Stimulated activated CD8-positive, alpha-beta memory T cell treated with anti-CD3 and anti-CD28 coated beads, Interleukin-4, amount 100 ng/mL, for 48 hours (primary cell): Measurements from ENCODE around the gene NKX1-2.

ENCODE experiments used
- DNase-seq: peaks from one replicate; pipeline ENCODE4 v3.0.0-alpha.2; 2020

Gene NKX1-2

DNA sequence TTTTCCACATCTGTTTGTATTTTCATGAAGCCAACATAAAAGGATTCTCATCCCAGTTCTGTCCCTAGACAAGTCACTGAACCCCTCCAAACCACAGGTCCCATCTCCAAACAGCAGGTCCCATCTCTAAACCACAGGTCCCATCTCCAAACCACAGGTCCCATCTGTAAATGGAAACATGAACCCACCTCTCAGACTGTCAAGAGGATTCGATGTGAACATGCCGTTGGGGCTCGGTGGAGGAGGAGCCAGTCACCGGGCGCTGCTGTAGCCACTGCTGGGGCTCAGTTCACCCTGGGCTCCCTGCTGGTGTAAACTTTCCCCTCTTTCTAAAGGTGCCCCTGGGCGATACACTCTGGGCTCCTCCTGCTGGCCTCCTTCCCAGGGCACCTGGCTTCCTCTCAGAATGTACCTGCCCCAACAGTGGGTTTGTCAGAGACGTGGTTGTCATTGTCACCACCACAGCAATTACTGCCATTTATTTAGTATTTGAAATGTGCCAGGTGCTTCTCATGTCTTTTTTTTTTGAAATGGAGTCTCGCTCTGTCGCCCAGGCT is 24.8 kb upstream of the NKX1-2 start:
- no peak for DNase-seq

GRCh38 chr10:124473070-124473469 is 23.2 kb upstream of the NKX1-2 start:
- no peak for DNase-seq

- DNase-seq = no peak
Observed at GRCh38 chr10:124472071-124472470, 22.2 kb upstream of the NKX1-2 start.

GRCh38 chr10:124470544-124471434 is 21.0 kb upstream of the NKX1-2 start:
- DNase-seq = no peak

DNA sequence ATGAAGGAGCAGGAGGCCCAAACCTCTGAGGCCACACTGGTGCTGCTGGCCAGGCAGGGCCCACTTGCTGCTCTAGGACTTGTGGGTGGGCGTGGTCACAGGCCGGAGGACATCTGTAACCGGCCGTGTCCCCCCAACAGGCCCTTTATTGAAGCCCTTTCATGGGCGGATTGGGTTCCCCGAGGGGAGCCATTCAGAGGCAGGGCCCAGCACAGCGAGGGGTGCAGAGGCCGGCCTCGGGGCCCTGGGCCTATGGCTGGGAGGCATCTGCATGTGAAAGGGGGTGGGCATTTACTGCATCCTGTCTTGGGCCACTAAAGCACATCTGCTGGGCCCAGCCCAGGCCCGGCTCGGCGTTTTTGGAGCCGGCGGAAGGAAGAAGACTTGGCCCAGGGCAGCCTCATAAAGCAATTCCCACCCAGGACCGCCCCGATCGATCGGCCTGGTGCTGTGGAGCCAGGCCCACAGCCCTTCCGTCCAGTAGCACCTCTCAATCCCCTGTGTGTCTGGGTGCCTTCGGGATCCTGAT is 20.2 kb upstream of the NKX1-2 start:
- no peak for DNase-seq

DNA sequence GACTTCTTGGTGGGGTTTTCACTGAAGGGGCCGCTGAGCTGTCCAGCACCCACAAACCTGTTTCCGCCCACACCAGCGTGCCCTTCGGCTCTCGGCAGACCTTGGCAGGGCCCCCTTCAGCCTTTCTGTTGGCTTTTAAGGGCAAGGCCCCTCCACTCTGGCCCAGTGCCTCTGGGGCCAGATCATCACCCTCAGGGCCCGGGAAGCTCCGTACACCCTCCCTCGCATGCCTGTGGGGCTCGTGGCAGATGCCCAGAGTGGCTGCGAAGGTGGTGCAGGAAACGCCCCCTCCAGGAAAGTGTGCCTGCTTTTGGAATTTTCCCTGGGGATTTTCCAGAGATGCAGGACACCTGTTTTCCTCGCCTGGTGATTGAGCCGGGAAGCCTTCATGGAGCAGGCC is 18.8 kb upstream of the NKX1-2 start:
- no peak for DNase-seq

DNA sequence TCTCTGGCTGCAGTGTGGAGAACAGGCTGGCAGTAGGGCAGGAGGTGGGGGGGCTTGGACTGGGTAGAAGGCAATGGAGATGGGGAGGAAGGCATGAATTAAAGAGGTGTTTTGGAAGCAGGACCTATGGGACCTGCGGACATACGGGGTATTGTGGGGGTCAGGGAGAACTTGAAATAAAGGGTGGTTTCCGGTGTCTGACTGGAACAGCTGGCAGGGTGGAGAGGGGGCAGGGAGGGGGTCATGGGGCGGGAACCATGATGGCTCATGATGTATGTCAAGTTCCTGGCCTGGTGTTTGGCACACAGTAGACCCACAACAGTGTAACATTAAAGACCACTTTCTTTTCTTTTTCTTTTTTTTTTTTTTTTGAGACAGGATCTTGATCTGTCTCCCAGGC is 17.3 kb upstream of the NKX1-2 start:
- no peak for DNase-seq

GRCh38 chr10:124465777-124466488 is 16.1 kb upstream of the NKX1-2 start:
- no peak for DNase-seq

GRCh38 chr10:124465003-124465776 is 15.4 kb upstream of the NKX1-2 start:
- no peak for DNase-seq

DNA sequence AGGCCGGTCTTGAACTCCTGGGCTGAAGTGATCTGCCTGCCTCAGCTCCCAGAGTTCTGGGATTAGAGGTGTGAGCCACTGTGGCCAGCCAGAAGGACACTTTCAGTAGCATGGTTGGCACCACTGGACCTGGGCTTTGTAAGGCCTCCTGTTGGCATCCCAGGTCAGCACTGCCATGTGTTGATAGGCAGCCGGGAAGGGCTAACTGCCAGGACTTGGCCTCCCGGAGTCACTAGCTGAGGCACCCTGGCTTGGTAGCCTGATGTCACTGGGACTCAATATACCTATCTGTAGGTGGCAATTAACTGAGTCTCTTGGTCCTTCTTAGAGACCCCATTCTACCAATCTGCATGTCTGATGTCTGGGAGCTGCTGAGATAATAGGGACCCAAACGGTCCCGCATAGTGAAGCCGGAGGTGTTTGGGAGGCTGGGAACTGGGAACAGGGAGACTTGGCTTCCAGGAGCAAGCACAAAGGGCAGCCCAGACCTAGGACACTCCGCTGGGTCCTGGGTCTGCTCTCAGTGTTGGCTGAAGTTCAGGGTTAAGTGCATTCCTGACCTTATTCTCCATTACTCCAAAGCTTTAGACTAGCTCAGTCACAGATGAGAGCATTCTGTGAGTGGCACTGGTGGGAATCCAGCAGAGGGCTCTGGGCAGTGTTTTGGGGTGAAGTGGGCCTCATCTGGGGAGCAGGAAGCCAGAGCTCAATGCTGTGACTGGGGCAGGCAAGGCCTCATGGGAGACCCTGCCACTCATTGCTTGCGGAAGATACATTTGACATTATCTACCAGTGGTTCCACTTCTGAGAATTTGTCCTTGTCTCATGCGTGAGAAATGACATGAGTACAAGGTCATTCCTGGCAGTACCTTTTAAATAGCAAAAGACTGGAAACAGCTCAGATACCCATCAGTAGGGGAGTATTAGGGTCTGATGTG is 14.5 kb upstream of the NKX1-2 start:
- no peak for DNase-seq

GRCh38 chr10:124462348-124462695 is 12.5 kb upstream of the NKX1-2 start:
- DNase-seq = no peak

GRCh38 chr10:124461642-124462347 is 12.0 kb upstream of the NKX1-2 start, which contains the start of gene LHPP:
TSS of gene LHPP (plus strand) at chr10:124461823. CDS start at chr10:124461863, 40 bp downstream.
- peak; percentile 89 for DNase-seq

GRCh38 chr10:124460144-124460543 is 10.3 kb upstream of the NKX1-2 start:
- peak; percentile 36 for DNase-seq

DNA sequence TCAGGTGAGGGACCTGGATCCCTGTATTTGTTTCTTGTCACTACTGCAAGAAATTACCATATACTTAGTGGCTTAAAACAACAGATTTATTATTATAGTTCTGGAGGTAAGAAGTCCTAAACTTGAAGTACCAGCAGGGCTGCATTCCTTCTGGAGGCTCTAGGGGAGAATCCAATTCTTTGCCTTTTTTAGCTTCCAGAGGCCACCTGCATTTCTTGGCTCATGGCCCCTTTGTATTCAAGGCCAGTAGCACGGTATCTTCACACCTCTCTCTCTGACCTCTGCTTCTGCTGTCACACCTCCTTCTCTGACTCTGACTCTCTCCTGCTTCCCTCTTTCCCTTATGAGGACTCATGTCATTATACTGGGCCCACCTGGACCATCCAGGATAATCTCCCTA is 9.6 kb upstream of the NKX1-2 start:
- DNase-seq = no peak

DNA sequence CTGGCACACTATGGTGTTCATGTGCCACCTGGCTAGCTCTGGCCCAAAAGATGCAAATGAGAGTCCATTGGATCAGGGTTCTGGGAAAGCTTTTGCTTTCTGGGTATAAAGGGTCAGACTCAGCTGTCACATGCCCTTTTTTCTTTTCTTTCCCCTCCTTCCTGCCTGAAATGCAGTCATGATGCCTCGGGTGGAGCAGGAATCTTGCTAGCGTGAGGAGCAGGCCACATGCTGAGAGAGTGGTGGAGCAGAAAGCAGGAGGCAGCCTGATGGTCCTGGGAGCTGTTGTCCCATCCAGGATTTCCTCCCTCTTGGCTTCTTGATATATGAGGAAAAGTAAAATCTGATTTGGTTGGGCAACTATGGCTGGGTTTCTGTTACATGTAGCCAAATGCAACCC is 9.1 kb upstream of the NKX1-2 start:
- no peak for DNase-seq

GRCh38 chr10:124458473-124458872 is 8.6 kb upstream of the NKX1-2 start:
- DNase-seq = no peak

DNA sequence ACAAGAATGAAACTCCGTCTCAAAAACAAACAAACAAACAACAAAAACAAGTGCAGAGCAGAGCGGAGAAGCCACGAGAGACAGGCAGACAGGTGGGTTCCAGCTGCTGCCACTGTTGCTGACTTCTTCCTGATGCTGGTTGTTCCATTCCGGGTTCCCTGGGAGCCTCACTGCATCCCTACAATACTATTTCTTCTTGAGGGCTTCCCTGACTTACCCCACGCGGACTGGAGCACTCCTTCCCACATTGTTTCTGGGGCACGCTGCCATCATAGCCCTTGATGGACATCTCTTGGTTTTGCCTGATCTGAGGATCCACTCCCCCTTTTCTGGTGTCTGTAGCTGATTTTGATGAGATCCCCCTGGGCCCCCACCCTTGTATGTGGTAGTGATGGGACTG is 5.6 kb upstream of the NKX1-2 start:
- no peak for DNase-seq

DNA sequence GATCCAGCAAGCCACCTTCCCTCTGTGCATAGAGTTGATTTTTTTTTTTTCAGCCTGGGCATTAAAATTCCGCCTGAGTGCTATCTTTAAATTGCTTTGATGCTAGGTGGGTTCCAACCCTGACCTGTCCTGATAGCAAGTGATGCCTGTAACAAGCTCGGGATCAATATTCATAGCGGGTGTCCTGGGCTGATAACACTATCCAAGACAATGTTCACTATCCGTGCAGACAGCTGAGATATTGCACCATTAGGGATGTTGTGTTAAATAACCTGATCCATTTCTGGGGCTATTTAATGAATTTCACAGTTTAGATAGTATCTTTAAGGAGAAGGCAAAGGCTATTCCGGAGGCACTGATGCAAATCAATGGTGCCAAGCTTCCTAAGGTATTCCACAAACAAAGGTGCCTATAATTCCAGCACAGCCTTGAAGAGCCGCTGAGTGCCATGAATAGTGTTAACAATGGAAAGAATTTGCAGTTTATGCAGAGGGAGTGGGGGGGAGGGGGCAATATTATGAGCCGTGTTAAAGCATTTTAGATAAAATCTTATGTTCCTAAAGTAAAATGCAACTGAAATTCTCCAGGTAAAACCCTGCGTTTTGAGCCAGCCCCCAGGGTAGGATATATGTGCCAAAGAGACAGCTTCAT is 4.2 kb upstream of the NKX1-2 start:
- DNase-seq = no peak

DNA sequence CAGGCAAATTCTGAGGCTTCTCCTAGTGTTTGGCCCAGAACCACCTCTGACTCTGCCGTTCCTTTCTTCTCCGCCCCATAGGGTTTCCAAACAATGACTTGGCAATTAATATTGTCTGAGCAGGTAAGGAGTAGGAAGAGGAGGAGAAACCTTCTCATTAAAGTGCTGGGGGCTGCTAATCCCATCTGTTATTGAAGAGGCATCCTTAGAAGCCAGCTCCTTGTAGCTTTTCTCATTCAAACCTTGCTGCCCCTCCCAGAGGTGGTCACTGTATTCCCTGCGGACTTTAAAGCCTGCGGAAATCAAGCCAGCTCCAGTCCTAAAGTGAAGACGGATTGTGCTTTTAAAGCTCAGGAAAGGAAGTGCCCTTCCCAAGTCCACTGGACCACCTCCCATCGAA is 1.4 kb upstream of the NKX1-2 start:
- DNase-seq = no peak

DNA sequence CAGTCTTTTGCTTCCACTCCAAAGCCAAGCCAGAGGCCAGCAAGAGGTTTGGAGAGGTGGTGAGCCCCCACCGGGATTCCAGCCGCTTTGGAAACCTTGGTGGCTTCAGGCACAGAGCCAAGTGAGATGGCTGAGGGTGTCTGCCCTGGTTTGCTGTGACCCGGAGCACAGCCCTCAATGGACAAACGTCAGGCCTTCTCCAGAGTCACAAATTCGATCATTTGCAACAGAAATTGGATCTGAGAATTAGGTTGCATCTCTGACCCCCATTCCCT is 885 bp upstream of the NKX1-2 start:
- DNase-seq = no peak
